KMS-11 (cell line): ENCODE data around the gene CYBC1.

Experiments used
- H2AFZ ChIP-seq: fragments of 200-600 bp; sonication (generic); 2 replicates; pipeline ENCODE4 v1.6.1; 2016; ENCODE audit warnings: antibody characterized with exemption, mixed run types, low read depth
- H3K27ac ChIP-seq: fragments of 200-600 bp; sonication (generic); 2 replicates; pipeline ENCODE4 v1.6.1; 2016; ENCODE audit warnings: mild to moderate bottlenecking, mixed run types
- H3K27me3 ChIP-seq: fragments of 200-600 bp; sonication (generic); 2 replicates; pipeline ENCODE4 v1.6.1; 2017; ENCODE audit warnings: mild to moderate bottlenecking, low read depth, mixed run types, moderate library complexity; ENCODE audit not compliant: insufficient read depth
- H3K36me3 ChIP-seq: fragments of 200-600 bp; sonication (generic); 2 replicates; pipeline ENCODE4 v1.6.1; 2017; ENCODE audit warnings: mild to moderate bottlenecking, mixed run types; ENCODE audit not compliant: insufficient read depth
- H3K4me1 ChIP-seq: fragments of 200-600 bp; sonication (generic); 2 replicates; pipeline ENCODE4 v1.6.1; 2016; ENCODE audit warnings: mild to moderate bottlenecking, low read depth, mixed run types; ENCODE audit not compliant: poor library complexity, severe bottlenecking
- H3K4me2 ChIP-seq: fragments of 200-600 bp; sonication (generic); 2 replicates; pipeline ENCODE4 v1.7.0; 2016; ENCODE audit warnings: mild to moderate bottlenecking, mixed run types
- H3K4me3 ChIP-seq: fragments of 200-600 bp; sonication (generic); IDR thresholded peaks from 2 replicates; pipeline ENCODE4 v1.6.1; 2017; ENCODE audit warnings: low read depth, low read length, mixed read lengths; ENCODE audit not compliant: insufficient read depth
- H3K79me2 ChIP-seq: fragments of 200-600 bp; sonication (generic); 2 replicates; pipeline ENCODE4 v1.6.1; 2016; ENCODE audit warnings: low read depth, mixed run types; ENCODE audit not compliant: insufficient read depth
- H3K9ac ChIP-seq: fragments of 200-600 bp; sonication (generic); 2 replicates; pipeline ENCODE4 v1.6.1; 2016; ENCODE audit warnings: mild to moderate bottlenecking, mixed run types
- H4K20me1 ChIP-seq: fragments of 200-600 bp; sonication (generic); 2 replicates; pipeline ENCODE4 v1.6.1; 2016; ENCODE audit warnings: mild to moderate bottlenecking, mixed run types; ENCODE audit not compliant: insufficient read depth
- CTCF ChIP-seq: fragments of 200-600 bp; sonication (generic); conservative IDR thresholded peaks from 2 replicates; pipeline ENCODE4 v1.6.1; 2017; ENCODE audit warnings: low read depth, mild to moderate bottlenecking, antibody characterized with exemption, low read length, moderate library complexity, mixed read lengths

Gene CYBC1

GRCh38 chr17:82475458-82475857 lies 24.9 kb upstream of the CYBC1 start:
- Histone ChIP-seq H3K9ac (no peak overlapping the region), H3K4me2 (no peak overlapping the region), H3K36me3 (no peaks in the 10 kb centered on the region; the same call in 1 of the 2 replicates), H3K4me3 (no peak overlapping the region), H3K4me1 (peaks cover 27% of the 10 kb centered on the region), H3K27ac (no peak overlapping the region), H3K27me3 (no peaks in the 10 kb centered on the region), H2AFZ (no peak overlapping the region), H3K79me2 (no peaks in the 10 kb centered on the region), H4K20me1 (no peaks in the 10 kb centered on the region)
- no peak for TF ChIP-seq CTCF

- no peak overlapping the region for H3K9ac ChIP-seq
- H3K27me3 ChIP-seq: no peaks in the 10 kb centered on the region
- no peaks in the 10 kb centered on the region for H3K79me2 ChIP-seq
- no peaks in the 10 kb centered on the region; the same call in 1 of the 2 replicates for H3K36me3 ChIP-seq
- H3K27ac ChIP-seq: no peak overlapping the region
- no peak overlapping the region for H3K4me3 ChIP-seq
- no peak for TF ChIP-seq CTCF
- H3K4me2 ChIP-seq: no peak overlapping the region
- H4K20me1 ChIP-seq: no peaks in the 10 kb centered on the region
- H2AFZ ChIP-seq: no peak overlapping the region
- peaks cover 26% of the 10 kb centered on the region for H3K4me1 ChIP-seq
Observed at GRCh38 chr17:82474223-82475010, 23.9 kb upstream of the CYBC1 start.

GRCh38 chr17:82470065-82470464 lies 19.5 kb upstream of the CYBC1 start:
- Histone ChIP-seq H3K4me3 (no peak overlapping the region), H3K27ac (no peak overlapping the region), H4K20me1 (no peaks in the 10 kb centered on the region), H3K4me1 (peaks cover 5% of the 10 kb centered on the region), H3K36me3 (no peaks in the 10 kb centered on the region; the same call in 1 of the 2 replicates), H3K4me2 (no peak overlapping the region), H3K79me2 (no peaks in the 10 kb centered on the region), H3K9ac (no peak overlapping the region), H3K27me3 (no peaks in the 10 kb centered on the region), H2AFZ (no peak overlapping the region)
- TF ChIP-seq CTCF: no peak

- Histone ChIP-seq H3K4me3 (no peak overlapping the region), H4K20me1 (no peaks in the 10 kb centered on the region), H3K36me3 (no peaks in the 10 kb centered on the region; the same call in 1 of the 2 replicates), H3K27ac (no peak overlapping the region), H2AFZ (no peak overlapping the region), H3K4me1 (peaks cover 15% of the 10 kb centered on the region), H3K27me3 (no peaks in the 10 kb centered on the region), H3K79me2 (no peaks in the 10 kb centered on the region), H3K4me2 (no peak overlapping the region), H3K9ac (no peak overlapping the region)
- no peak for TF ChIP-seq CTCF
Observed at GRCh38 chr17:82468692-82469091, 18.1 kb upstream of the CYBC1 start.
